Hepatocyte (in vitro differentiated cells): ENCODE data around the gene FOS.
"Not testable (repeated sequence)": the region's sequence is repeated elsewhere in the genome, so short reads cannot be mapped to it uniquely, and the experiment has no call there.

ENCODE experiments used
- CTCF ChIP-seq: fragments of 200-600 bp; sonication (generic); IDR thresholded peaks from 2 replicates; pipeline ENCODE4 v1.5.1; 2016; ENCODE audit warnings: antibody characterized with exemption, mild to moderate bottlenecking; ENCODE audit not compliant: poor library complexity
- EZH2 ChIP-seq: fragments of 200-600 bp; sonication (generic); IDR thresholded peaks from 2 replicates; pipeline ENCODE4 v1.6.1; 2016; ENCODE audit warnings: antibody characterized with exemption, mild to moderate bottlenecking, borderline replicate concordance
- EZH2phosphoT487 ChIP-seq: fragments of 200-600 bp; sonication (generic); IDR thresholded peaks from one replicate; pipeline ENCODE4 v1.6.1; 2018; ENCODE audit warnings: antibody characterized with exemption, mild to moderate bottlenecking, low read depth, moderate library complexity; ENCODE audit not compliant: unreplicated experiment, severe bottlenecking

DNA sequence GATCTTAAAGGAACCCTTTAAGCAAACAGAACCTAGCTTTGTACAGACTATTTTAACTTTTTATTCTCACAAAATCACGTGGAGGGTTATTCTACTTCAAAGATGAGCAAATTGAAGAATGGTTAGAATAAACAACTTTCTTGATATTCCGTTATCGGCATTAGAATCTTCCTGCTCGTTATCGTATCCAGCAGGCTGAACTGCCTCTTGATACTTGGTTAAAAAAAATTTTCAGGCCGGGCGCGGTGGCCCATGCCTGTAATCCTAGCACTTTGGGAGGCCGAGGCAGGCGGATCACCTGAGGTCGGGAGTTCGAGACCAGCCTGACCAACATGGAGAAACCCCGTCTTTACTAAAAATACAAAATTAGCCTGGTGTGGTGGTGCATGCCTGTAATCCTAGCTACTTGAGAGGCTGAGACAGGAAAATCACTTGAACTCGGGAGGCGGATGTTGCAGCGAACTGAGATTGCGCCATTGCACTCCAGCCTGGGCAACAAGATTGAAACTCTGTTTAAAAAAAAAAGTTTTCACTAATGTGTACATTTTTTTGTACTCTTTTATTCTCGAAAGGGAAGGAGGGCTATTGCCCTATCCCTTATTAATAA lies 4.0 kb downstream of the FOS start:
- not testable (repeated sequence) for TF ChIP-seq EZH2, CTCF, EZH2phosphoT487
